H1 (cell line): Measurements from ENCODE around the gene CREG2. TPM values are rescaled to one million over a fixed set of nuclear protein-coding genes. Genes with fewer than 3 reads are reported as not detected.

Experiments
- BRCA1 ChIP-seq: IDR thresholded peaks from 2 replicates; pipeline ENCODE4 v1.6.1; 2012; ENCODE audit warnings: low read depth, low read length, improper control_type of control experiment
- CHD1 ChIP-seq: IDR thresholded peaks from 2 replicates; pipeline ENCODE4 v1.6.1; 2012; ENCODE audit warnings: low read depth, low read length, improper control_type of control experiment
- PHF8 ChIP-seq: fragments of 200-600 bp; sonication (generic); conservative IDR thresholded peaks from 2 replicates; pipeline ENCODE4 v1.7.1; 2012; ENCODE audit warnings: low read depth, mild to moderate bottlenecking, inconsistent platforms, low read length, moderate library complexity
- RNF2 ChIP-seq: fragments of 200-900, 300-1000 bp; sonication (generic); IDR thresholded peaks from 2 replicates; pipeline ENCODE4 v1.7.1; 2016; ENCODE audit warnings: borderline replicate concordance, low read depth, mild to moderate bottlenecking, antibody characterized with exemption, low read length; ENCODE audit not compliant: poor library complexity, severe bottlenecking; ENCODE audit errors: missing control alignments
- SRF ChIP-seq: IDR thresholded peaks from 2 replicates; pipeline ENCODE4 v1.6.1; 2011; ENCODE audit warnings: mild to moderate bottlenecking, low read depth, low read length, moderate library complexity
- USF2 ChIP-seq: IDR thresholded peaks from 2 replicates; pipeline ENCODE4 v1.6.1; 2011; ENCODE audit warnings: low read length, improper control_type of control experiment
- polyA plus RNA-seq, 7 experiments: library from polyadenylated mRNA; depleted of rRNA in 3 of 7; stranded (reverse) in 5 of 7; unstranded in 2 of 7; fragments of >200 nt in 5 of 7; fragments of 200-250 nt in 2 of 7; gene quantifications; 1 replicate in 5 of 7; 2 replicates in 1 of 7; 4 replicates in 1 of 7; pipeline versions ENCODE4 v1.2.1 to v1.2.3, GENCODE V29; 2011 to 2013; ENCODE audit warnings: missing spikeins in 2 of 7, mixed read lengths in 2 of 7
- total RNA-seq: library from RNA; stranded (reverse); fragmentation: NEBNext Ultra II Directional; extraction: Animal tissue kit (Norgen Biotek cat#: 25700); gene quantifications from 2 replicates; pipeline ENCODE4 v1.2.1, GENCODE V29; 2021

The CREG2 gene
- total and polyA plus RNA-seq, 2 of the 8 experiments (the other 6 are each of a cell fraction or from before 2014, with no cell fraction given): 2.0 to 2.2 TPM

- TF ChIP-seq CHD1 (no peak), SRF (no peak), RNF2 (no peak), USF2 (no peak), PHF8 (no peak), BRCA1 (no peak)
Measured at GRCh38 chr2:101374821-101375561, 12.3 kb downstream of the CREG2 start (continued).
